LNCAP (cell line): ENCODE measurements around the gene OCRL.

Experiments
- CTCF ChIP-seq: fragments of 450-650 bp; IDR thresholded peaks from 2 replicates; pipeline ENCODE4 v1.5.1; 2017; ENCODE audit warnings: mild to moderate bottlenecking

The OCRL gene

DNA sequence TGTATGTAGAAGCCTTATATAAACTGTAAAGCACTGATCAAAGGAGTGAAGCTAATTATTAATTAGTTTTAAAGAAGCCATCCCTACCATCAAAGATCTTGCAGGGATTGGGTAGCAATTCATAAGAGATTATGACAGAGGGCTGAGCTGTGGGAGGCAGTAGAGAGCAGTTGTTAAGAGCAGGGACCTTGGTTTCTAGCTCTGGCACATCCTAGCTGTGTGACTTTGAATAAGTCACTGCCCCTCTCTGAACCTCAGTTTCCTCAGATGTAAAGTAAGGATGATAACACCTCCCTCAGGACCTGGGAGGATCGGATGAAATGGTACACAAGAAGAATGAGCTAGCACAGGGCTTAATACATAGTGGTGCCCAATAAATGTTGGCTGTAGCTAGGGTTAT is 69.3 kb downstream of the OCRL start:
- TF ChIP-seq CTCF, result no peak

GRCh38 chrX:129612396-129612795 is 72.3 kb downstream of the OCRL start:
- no peak for TF ChIP-seq CTCF

- TF ChIP-seq CTCF, result no peak
Observed at GRCh38 chrX:129613596-129613995, 73.5 kb downstream of the OCRL start.

- TF ChIP-seq CTCF, result no peak
Observed at GRCh38 chrX:129614481-129615255, 74.6 kb downstream of the OCRL start.

GRCh38 chrX:129617420-129617819 is 77.4 kb downstream of the OCRL start:
- no peak for TF ChIP-seq CTCF

GRCh38 chrX:129618997-129619396 is 78.9 kb downstream of the OCRL start:
- TF ChIP-seq CTCF, result no peak

DNA sequence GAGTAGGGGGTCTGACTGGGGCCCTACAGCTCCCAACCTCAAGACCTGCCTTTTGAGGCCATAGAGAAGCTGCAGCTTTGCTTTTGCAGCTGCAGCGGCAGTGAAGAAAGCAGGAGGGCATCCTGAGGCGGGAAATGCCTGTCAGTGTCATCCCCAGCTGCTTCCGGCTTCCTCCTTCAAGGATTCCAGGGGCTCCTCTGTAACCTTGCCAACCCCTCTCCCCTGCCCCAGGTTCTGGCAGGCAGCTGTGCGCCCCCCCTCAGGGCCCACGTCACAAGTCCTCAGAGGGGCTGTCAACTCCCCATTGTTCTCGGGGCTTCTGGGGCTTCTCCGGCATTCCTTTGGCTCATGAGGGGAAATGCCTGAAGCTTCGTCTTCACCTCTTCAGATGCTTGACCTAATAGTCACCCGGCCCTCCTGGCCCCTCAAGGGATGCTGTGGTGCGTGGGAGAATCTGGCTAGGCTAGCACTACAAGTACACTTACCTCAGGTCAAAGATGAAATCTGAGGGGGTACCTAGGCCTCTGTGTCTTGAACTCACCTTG is 82.8 kb downstream of the OCRL start:
- no peak for TF ChIP-seq CTCF
